Activated T-helper 17 cell treated with anti-CD3 and anti-CD28 coated beads, Interleukin-2, amount 50 U/mL, for 72 hours (primary cell): ENCODE results near the gene SLC25A51. TPM values are rescaled to one million over a fixed set of nuclear protein-coding genes. Genes with fewer than 3 reads are reported as not detected.
"Not testable (repeated sequence)": the region's sequence is repeated elsewhere in the genome, so short reads cannot be mapped to it uniquely, and the experiment has no call there.

ENCODE experiments used
- ATAC-seq: fragments of 150-1000 bp; cut with Tn5 transposase; replicated peaks from 2 replicates; pipeline ENCODE4 v1.10.0; 2021; ENCODE audit warnings: mild to moderate bottlenecking, moderate library complexity
- H3K27ac Mint-ChIP-seq: one replicate; pipeline ENCODE4 v1.8.0; 2022; ENCODE audit warnings: mixed read lengths
- H3K27me3 Mint-ChIP-seq: one replicate; pipeline ENCODE4 v1.8.0; 2022; ENCODE audit warnings: mixed read lengths
- H3K36me3 Mint-ChIP-seq: one replicate; pipeline ENCODE4 v1.8.0; 2022; ENCODE audit warnings: low read depth, mild to moderate bottlenecking, mixed read lengths
- H3K4me1 Mint-ChIP-seq: one replicate; pipeline ENCODE4 v1.8.0; 2022; ENCODE audit warnings: mixed read lengths
- H3K4me3 Mint-ChIP-seq: one replicate; pipeline ENCODE4 v1.8.0; 2022; ENCODE audit warnings: mild to moderate bottlenecking, mixed read lengths
- H3K9me3 Mint-ChIP-seq: one replicate; pipeline ENCODE4 v1.8.0; 2022; ENCODE audit warnings: mixed read lengths
- total RNA-seq, 2 donors: library from RNA; stranded (reverse); gene quantifications; one replicate each; pipeline ENCODE4 v1.2.3, GENCODE V29; 2022

SLC25A51 gene
- total RNA-seq, 2 donors from 2014 or later: 20.4 to 34.7 TPM

DNA sequence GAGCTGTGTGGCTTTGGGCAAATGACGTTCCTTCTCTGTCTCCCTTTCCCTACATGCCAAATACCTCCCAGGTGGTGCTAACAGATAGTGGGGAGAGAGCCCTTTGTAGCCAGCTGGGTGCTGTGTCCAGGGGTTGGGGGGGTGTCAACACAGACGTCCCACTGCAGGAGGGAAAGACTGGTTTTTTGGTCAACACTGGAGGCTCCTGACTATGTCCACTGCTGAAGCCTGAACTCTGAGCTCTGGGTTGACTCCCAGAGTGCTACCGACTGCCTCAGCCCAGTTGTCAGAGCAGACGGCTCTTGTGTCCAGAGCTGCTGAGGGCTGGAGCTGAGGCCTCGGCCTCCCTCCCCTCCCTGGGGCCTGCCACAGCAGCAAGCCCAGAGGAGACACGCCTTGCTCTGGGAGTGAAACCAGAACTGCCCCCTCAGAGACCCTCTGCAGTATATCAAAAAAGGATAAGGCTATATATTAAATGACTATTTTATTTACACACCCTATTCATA is 14.8 kb upstream of the SLC25A51 start:
- Mint-ChIP-seq H3K27ac (peak overlapping the region; percentile 25), H3K4me1 (peaks cover under 1% of the 10 kb centered on the region), H3K4me3 (no peak overlapping the region), H3K27me3 (peaks cover under 1% of the 10 kb centered on the region), H3K9me3 (no peaks in the 10 kb centered on the region), H3K36me3 (no peaks in the 10 kb centered on the region)
- no peak for ATAC-seq

DNA sequence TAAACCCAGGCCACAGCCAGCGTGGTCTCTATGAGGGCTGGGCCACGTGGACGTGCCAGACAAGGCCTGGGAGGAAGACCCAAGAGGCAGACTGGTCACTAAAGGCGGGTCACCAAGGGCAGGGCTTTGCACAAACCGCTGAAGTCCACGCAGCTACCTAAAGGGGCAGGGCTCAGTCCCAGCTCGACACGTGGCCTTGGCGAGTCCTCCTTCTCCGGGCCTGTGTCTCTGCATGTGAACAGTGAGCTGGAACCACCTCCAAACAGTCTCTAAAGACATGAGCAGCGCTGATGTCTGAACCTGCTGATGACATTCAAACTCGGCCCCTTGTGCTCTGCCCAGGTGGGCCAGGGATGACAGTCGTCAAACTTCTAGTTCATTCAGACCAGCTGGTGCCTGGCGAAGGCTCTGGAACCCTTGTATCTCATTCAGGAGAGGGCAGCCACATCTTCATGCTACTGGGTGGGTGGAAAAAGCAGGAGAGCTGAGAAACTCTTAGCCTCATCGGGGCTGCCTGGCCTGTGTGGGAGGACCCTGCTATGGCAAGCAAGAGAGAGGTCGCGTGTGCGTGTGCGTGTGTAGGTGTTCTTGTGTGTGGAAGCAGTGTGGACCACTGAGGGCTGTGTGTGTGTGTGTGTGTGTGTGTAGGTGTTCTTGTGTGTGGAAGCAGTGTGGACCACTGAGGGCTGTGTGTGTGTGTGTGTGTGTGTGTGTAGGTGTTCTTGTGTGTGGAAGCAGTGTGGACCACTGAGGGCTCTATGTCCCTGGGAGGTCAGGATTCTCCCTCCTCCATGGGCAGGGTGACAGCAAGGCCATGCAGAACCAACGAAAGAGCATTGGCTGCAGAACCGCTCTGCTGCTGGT is 14.1 kb upstream of the SLC25A51 start:
- Mint-ChIP-seq H3K4me3 (no peak overlapping the region), H3K36me3 (no peaks in the 10 kb centered on the region), H3K27me3 (peaks cover 4% of the 10 kb centered on the region), H3K27ac (peak overlapping the region; percentile 25), H3K9me3 (no peaks in the 10 kb centered on the region), H3K4me1 (peaks cover 5% of the 10 kb centered on the region)
- no peak for ATAC-seq

DNA sequence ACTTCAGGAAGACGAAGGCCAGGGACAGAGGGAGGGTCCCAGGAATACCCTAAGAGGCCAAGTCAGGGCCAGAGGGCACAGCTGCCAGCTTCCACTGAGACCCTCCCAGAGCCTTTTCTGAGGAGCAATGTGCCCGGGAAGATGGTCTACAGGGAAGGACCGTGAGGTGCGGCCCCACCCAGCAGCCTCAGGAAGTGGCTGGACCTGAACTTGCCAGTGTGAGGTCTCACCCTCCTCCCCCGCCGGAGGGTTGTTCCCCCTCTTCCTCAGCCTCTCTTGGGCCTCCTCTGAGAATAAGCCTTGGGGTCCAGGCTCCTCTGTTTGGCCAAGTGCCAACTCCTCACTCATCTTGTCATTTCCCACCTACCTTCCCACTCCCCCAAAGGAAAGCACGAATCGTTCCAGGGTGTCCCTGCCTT is 13.4 kb upstream of the SLC25A51 start:
- H3K9me3 Mint-ChIP-seq: no peaks in the 10 kb centered on the region
- no peaks in the 10 kb centered on the region for H3K36me3 Mint-ChIP-seq
- peaks cover 5% of the 10 kb centered on the region for H3K4me1 Mint-ChIP-seq
- no peak overlapping the region for H3K27ac Mint-ChIP-seq
- H3K4me3 Mint-ChIP-seq: no peak overlapping the region
- no peak for ATAC-seq
- H3K27me3 Mint-ChIP-seq: peaks cover 4% of the 10 kb centered on the region

DNA sequence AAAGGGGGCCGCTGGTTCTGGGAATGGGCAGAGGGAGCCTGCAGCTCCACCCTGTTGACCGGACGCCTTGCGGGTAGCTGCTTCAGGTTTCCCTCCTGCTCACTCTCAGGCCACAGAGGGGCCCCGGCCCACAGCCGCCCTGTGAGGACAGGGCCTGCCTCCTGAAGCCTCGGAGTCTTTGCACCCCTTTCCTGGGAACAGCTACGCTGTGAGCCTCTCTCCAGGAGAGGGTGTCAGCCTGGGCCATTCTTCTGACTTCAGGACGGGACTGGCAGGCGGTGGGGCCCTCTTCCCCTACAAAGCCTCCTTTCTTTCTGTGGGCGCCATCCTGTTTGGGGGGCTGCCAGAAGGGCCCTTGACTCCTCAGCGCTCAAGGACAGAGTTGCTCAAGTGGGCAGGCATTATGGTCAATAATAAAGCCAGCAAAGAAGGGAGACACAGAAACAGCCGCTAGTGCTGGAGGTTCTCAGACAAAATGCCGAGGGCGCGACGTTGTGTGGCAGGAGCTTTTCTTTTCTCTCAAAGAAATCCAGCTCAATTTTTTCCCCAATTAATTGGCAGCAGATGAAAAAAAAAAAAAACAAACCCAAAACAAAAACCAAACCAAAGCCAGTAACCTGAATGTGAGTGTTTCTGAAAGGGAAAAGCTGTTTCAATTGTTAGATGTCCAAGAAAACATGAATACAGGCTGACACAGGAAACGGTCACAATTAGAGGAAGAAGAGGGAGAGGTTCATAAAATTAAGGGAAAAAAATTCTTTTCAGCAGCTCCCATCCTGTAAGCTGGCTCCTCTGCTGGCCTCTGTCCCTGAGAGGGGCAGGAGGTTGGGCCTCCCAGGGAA is 12.8 kb upstream of the SLC25A51 start:
- Mint-ChIP-seq H3K27ac (no peak overlapping the region), H3K36me3 (no peaks in the 10 kb centered on the region), H3K4me1 (peaks cover 5% of the 10 kb centered on the region), H3K4me3 (no peak overlapping the region), H3K9me3 (no peaks in the 10 kb centered on the region), H3K27me3 (peaks cover 4% of the 10 kb centered on the region)
- ATAC-seq: no peak

DNA sequence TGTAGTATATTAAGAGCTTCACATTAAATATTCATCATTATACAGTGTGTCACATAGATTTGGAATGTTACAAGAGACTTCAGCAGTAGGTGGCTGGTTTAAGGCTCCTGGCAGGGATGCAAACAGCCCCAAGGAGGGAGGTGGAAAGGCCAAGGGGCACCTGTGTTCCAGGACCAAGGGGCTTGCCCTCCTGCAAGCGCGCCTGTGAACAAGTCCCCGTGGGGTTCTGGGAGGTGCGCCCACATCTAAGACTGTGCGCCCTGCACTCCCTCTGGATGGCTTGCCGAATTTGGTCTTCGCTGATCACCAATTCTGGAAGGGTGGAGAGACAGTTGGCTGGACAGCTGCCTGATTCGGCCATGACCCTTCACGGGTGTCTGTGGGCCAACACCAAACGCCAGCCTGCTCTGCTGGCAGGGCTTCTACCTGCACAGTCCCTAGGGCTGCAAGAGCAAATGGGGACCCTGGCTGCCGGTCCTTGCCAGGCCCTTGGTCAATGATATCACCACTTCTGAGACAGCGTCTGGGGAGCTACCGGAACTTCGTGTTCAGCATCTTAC is 12.1 kb upstream of the SLC25A51 start:
- ATAC-seq: no peak
- H3K27me3 Mint-ChIP-seq: peaks cover 4% of the 10 kb centered on the region

DNA sequence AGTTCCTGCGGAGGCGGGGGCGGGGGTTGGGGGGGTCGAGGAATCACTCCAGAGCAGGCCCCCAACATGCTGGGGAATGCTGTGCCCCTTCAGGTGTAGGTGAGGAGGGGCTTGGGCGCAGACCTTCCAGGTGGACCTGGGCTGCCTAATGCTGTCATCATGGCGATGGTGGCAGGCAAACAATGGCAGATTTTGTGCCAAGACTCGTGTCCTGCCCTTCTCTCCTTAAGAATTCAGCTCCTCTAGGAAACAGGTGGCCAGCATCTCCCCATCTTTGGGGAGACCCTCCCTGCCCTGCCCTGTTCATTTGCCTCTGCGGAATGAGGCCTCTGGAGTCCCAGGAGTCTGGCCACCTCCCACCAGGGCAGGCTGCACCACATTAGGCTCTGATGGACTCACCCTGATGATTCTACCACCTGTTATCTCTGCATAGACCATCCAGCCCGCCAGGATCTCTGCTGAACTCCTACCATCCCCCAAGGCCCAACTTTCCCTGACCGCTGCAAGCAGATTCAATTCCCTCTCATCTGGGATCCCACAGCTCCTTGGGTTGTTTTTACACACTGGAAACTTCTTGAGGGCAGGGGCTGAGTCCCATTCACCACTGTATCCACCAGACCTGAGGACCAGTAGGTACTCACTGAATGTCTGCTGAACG is 10.9 kb upstream of the SLC25A51 start:
- peaks cover 4% of the 10 kb centered on the region for H3K27me3 Mint-ChIP-seq
- no peaks in the 10 kb centered on the region for H3K9me3 Mint-ChIP-seq
- no peaks in the 10 kb centered on the region for H3K36me3 Mint-ChIP-seq
- no peak for ATAC-seq
- H3K4me1 Mint-ChIP-seq: peaks cover 5% of the 10 kb centered on the region
- no peak overlapping the region for H3K27ac Mint-ChIP-seq
- no peak overlapping the region for H3K4me3 Mint-ChIP-seq

More for the DNA sequence above, 12.1 kb upstream of the SLC25A51 start:
- Mint-ChIP-seq H3K4me3 (no peak overlapping the region), H3K36me3 (no peaks in the 10 kb centered on the region), H3K4me1 (peaks cover 5% of the 10 kb centered on the region), H3K27ac (no peak overlapping the region), H3K9me3 (no peaks in the 10 kb centered on the region)

DNA sequence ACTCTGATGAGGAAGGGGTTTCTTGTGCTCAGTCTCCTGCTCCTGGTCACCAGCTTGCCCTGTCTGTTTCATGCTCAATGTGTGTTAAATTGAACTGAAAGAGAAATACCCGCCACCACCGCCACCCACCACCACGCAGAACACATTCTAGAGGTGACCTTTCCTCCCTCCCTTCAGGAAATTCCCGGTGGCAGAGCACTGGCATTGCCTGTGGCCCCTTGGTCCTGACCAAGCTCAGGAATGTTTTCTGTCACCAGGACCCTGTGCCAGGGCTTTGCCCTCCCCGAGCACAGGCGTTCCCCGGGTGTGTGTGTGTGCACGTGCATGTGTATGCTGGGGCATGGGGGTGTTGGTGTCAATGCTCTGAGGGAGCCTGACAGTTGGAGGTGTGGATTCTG is 10.2 kb upstream of the SLC25A51 start:
- ATAC-seq: no peak
- no peaks in the 10 kb centered on the region for H3K36me3 Mint-ChIP-seq
- H3K4me1 Mint-ChIP-seq: peaks cover 5% of the 10 kb centered on the region
- no peaks in the 10 kb centered on the region for H3K9me3 Mint-ChIP-seq
- no peak overlapping the region for H3K4me3 Mint-ChIP-seq
- peaks cover 4% of the 10 kb centered on the region for H3K27me3 Mint-ChIP-seq
- no peak overlapping the region for H3K27ac Mint-ChIP-seq

DNA sequence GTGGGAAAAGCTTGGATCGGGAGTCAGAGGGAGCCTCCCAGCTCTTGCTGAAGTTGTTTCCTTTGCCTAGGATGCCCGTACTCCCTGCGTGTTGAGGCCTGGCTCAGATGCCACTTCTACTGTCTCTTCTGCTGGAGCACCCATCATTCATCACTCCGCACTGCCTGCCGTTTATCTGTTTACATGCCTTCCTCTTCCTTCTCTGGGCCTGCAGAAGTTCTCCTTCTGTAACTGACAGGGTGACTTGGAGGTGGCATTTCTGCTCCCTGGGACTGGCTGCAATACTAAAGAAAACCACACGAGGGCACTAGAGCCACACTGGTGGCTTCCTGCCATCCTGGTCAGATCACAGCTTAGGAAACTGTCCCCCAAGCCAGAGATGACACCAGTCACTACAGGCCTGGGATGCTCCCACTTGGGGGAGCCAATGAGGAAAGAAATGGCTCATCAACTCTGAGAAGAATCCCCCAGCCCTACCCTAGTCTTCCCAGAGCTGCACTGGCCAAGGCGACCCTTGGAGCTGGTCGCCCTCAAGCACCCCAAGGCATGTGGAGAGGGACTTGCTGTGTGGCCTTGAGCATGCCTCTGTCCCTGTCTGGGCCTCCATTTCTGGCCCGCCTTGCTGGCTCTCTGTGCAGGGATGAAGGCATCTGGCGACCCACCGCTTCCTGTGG is 9.7 kb upstream of the SLC25A51 start:
- Mint-ChIP-seq H3K36me3 (no peaks in the 10 kb centered on the region), H3K27ac (no peak overlapping the region), H3K27me3 (peaks cover 4% of the 10 kb centered on the region), H3K4me1 (peaks cover 5% of the 10 kb centered on the region), H3K9me3 (no peaks in the 10 kb centered on the region), H3K4me3 (no peak overlapping the region)
- ATAC-seq: peak; percentile 92

DNA sequence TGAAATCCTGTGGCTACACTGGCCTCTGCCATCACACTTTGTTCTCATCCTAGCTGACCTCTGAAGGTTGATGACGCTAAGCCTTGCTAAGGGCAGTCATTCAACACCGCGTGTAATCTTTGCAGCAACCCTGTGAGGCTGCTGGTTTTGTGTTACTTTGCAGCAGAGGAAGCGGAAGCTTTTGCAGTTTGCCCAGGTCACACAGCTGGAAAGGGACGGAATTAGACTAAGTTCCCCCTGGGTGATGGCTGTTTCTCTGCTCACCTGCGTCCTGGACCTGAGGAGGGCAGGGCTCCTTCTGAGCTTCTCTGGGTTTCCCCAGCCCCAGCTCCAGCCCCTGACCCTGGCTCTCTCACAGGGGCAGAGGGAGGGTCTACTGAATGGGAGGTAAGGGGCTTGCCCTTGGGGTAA is 7.3 kb upstream of the SLC25A51 start:
- no peaks in the 10 kb centered on the region for H3K36me3 Mint-ChIP-seq
- H3K27me3 Mint-ChIP-seq: peaks cover 4% of the 10 kb centered on the region
- no peak overlapping the region for H3K27ac Mint-ChIP-seq
- H3K4me1 Mint-ChIP-seq: peaks cover 5% of the 10 kb centered on the region
- H3K4me3 Mint-ChIP-seq: no peak overlapping the region
- ATAC-seq: no peak
- H3K9me3 Mint-ChIP-seq: no peaks in the 10 kb centered on the region

DNA sequence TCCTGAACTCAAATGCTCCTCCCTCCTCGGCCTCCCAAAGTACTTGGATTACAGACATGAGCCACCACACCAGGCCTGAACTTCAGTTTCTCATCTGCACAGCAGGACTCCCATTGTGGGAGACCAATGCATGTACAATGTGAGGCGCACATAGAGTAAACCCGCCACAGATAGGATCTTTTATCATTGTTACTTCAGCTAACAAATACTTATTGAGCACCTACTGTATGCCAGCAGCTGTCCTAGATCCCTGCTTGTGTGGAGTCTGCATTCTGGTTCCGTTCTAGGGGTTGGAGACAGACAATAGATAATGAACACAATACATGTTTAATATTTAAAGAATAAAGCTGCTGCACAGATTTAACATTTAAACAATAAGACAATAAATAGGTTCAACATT is 6.3 kb upstream of the SLC25A51 start:
- H3K27ac Mint-ChIP-seq: no peak overlapping the region
- ATAC-seq: no peak
- H3K36me3 Mint-ChIP-seq: no peaks in the 10 kb centered on the region
- no peaks in the 10 kb centered on the region for H3K9me3 Mint-ChIP-seq
- peaks cover 5% of the 10 kb centered on the region for H3K4me1 Mint-ChIP-seq
- H3K4me3 Mint-ChIP-seq: no peak overlapping the region
- H3K27me3 Mint-ChIP-seq: peaks cover 4% of the 10 kb centered on the region

DNA sequence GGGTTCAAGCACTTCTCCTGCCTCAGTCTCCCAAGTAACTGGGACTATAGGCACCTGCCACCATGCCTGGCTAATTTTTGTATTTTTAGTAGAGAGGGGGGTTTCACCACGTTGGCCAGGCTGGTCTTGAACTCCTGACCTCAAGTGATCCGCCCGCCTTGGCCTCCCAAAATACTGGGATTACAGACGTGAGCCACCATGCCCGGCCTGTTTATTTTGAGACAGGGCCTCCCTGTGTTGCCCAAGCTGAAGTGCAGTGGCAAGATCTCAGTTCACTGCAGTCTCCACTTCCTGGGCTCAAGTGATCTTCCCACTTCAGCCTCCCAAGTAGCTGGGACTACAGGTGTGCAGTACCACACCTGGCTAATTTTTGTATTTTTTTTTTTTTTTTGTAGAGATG is 5.9 kb upstream of the SLC25A51 start:
- not testable (repeated sequence) for H3K27ac Mint-ChIP-seq, H3K36me3 Mint-ChIP-seq, H3K4me3 Mint-ChIP-seq, H3K4me1 Mint-ChIP-seq, ATAC-seq, H3K9me3 Mint-ChIP-seq, H3K27me3 Mint-ChIP-seq

DNA sequence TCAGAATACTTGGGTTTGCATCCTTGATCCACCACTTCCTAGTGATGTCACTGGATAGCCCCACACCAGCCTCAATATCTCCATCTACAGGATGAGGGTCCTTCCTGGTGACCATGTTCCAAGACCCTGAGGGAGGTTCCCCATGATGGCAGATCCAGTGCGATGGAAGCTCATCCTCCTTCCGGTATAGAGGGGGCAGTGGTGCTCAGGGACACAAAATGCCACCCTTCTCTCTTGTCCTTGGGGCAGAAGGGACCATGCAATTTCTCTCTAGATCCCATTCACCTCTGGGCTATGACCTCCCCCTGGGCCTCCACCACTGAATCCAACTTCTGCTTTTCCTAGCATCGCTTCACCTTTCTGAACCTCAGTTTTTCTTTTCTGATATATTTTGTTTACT is 5.4 kb upstream of the SLC25A51 start:
- Mint-ChIP-seq H3K36me3 (no peaks in the 10 kb centered on the region), H3K4me3 (no peak overlapping the region), H3K9me3 (no peaks in the 10 kb centered on the region), H3K27me3 (peaks cover 4% of the 10 kb centered on the region), H3K27ac (no peak overlapping the region), H3K4me1 (peaks cover 10% of the 10 kb centered on the region)
- ATAC-seq: no peak

DNA sequence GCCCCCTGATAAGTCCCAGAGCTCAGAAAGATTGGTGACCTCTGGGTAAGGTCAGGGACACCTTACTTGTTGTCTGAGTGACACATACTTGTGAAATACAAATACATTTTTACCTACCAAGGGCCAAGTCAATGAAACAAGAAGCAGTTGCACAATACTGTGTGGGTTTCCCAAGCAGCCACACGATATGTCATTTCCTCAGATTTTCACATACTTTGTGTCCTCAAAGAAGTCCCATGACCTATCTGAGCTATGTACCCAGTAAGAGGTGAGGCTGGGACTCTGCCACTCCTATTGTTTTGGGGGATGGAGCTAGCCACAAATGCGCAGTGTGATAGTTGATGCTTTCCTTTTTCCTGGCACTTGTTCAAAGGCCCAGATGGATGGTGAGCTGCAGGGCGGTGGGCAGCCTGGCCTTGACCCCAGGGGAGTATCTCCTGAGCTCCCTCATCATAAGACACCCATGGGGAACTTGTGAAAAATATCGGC is 4.8 kb upstream of the SLC25A51 start:
- Mint-ChIP-seq H3K4me1 (peaks cover 10% of the 10 kb centered on the region), H3K27me3 (peaks cover 4% of the 10 kb centered on the region), H3K9me3 (no peaks in the 10 kb centered on the region), H3K4me3 (no peak overlapping the region), H3K27ac (no peak overlapping the region), H3K36me3 (no peaks in the 10 kb centered on the region)
- ATAC-seq: no peak
